ENCODE results near the gene FAM76A.

GRCh38 chr1:27759236-27759635 is 33.5 kb downstream of the FAM76A start:
- TF ChIP-seq CTCF (conservative IDR thresholded peaks at IDR 0.05 in 1 of 2, IDR thresholded peaks at IDR 0.05 in 1 of 2; ENCODE audit: extremely low read depth in 1 of 2, insufficient read depth in 1 of 2, low read depth in 1 of 2, low read length in 2 of 2) (no peak), EZH2 (IDR thresholded peaks at IDR 0.05; ENCODE audit: borderline replicate concordance, low read length) (no peak)

Measured in mammary epithelial cell (primary cell).